ENCODE results near the gene STRA6.

STRA6 gene

GRCh38 chr15:74193299-74193718 is 9.3 kb downstream of the STRA6 start:
- H3K4me3 ChIP-seq (ENCODE audit: low read length, poor library complexity, severe bottlenecking), result no peak overlapping the region
- H3K4me1 ChIP-seq (ENCODE audit: insufficient read depth, low read length, poor library complexity, severe bottlenecking), result no peaks in the 10 kb centered on the region
- H3K27me3 ChIP-seq (ENCODE audit: insufficient read depth, low read length, poor library complexity, severe bottlenecking), result no peaks in the 10 kb centered on the region
- no peaks in the 10 kb centered on the region for H3F3A ChIP-seq (ENCODE audit: low read depth)
- TF ChIP-seq CTCF (conservative IDR thresholded peaks at IDR 0.05; ENCODE audit: low read length) (no peak), EZH2phosphoT487 (IDR thresholded peaks at IDR 0.05; ENCODE audit: borderline replicate concordance) (no peak)
- H3K9me3 ChIP-seq (ENCODE audit: insufficient read depth, low read depth, low read length), result no peaks in the 10 kb centered on the region
- no peak overlapping the region for H3K9ac ChIP-seq (ENCODE audit: low read depth, low read length, poor library complexity, severe bottlenecking)
- H4K20me1 ChIP-seq (ENCODE audit: insufficient read depth, low read length, poor library complexity, severe bottlenecking), result no peaks in the 10 kb centered on the region
- no peaks in the 10 kb centered on the region for H3K9me2 ChIP-seq (replicated peaks; ENCODE audit: low read depth, low read length)
- H2AFZ ChIP-seq (ENCODE audit: low read length), result no peak overlapping the region
- H3K36me3 ChIP-seq (ENCODE audit: insufficient read depth, low read length), result peaks cover 46% of the 10 kb centered on the region; the same call in 1 of the 2 replicates
- H3K4me2 ChIP-seq (ENCODE audit: low read depth, low read length, poor library complexity, severe bottlenecking), result no peak overlapping the region
- peaks cover 4% of the 10 kb centered on the region; the same call in 1 of the 2 replicates for H3K79me2 ChIP-seq (ENCODE audit: insufficient read depth, low read length)

- Histone ChIP-seq H3K36me3 (ENCODE audit: insufficient read depth, low read length) (peaks cover 46% of the 10 kb centered on the region; the same call in 1 of the 2 replicates), H3K4me1 (ENCODE audit: insufficient read depth, low read length, poor library complexity, severe bottlenecking) (no peaks in the 10 kb centered on the region), H3K9ac (ENCODE audit: low read depth, low read length, poor library complexity, severe bottlenecking) (no peak overlapping the region), H2AFZ (ENCODE audit: low read length) (no peak overlapping the region), H3K9me3 (ENCODE audit: insufficient read depth, low read depth, low read length) (no peaks in the 10 kb centered on the region), H3K4me3 (ENCODE audit: low read length, poor library complexity, severe bottlenecking) (no peak overlapping the region), H3K79me2 (ENCODE audit: insufficient read depth, low read length) (0 out of 2 replicates have a peak, but pooled peaks cover 4% of the 10 kb centered on the region), H3K4me2 (ENCODE audit: low read depth, low read length, poor library complexity, severe bottlenecking) (no peak overlapping the region), H3F3A (ENCODE audit: low read depth) (no peaks in the 10 kb centered on the region), H3K27me3 (ENCODE audit: insufficient read depth, low read length, poor library complexity, severe bottlenecking) (no peaks in the 10 kb centered on the region), H3K9me2 (replicated peaks; ENCODE audit: low read depth, low read length) (no peaks in the 10 kb centered on the region), H4K20me1 (ENCODE audit: insufficient read depth, low read length, poor library complexity, severe bottlenecking) (no peaks in the 10 kb centered on the region)
- no peak for TF ChIP-seq CTCF (conservative IDR thresholded peaks at IDR 0.05; ENCODE audit: low read length)
- TF ChIP-seq EZH2phosphoT487 (IDR thresholded peaks at IDR 0.05; ENCODE audit: borderline replicate concordance), result no peak
Observed at GRCh38 chr15:74192751-74193150, 9.8 kb downstream of the STRA6 start.

- no peaks in the 10 kb centered on the region for H3K27me3 ChIP-seq (ENCODE audit: insufficient read depth, low read length, poor library complexity, severe bottlenecking)
- H2AFZ ChIP-seq (ENCODE audit: low read length), result no peak overlapping the region
- H3K79me2 ChIP-seq (ENCODE audit: insufficient read depth, low read length), result no peaks in the 10 kb centered on the region
- H3K9me3 ChIP-seq (ENCODE audit: insufficient read depth, low read depth, low read length), result no peaks in the 10 kb centered on the region
- no peak overlapping the region for H3K4me3 ChIP-seq (ENCODE audit: low read length, poor library complexity, severe bottlenecking)
- H4K20me1 ChIP-seq (ENCODE audit: insufficient read depth, low read length, poor library complexity, severe bottlenecking), result no peaks in the 10 kb centered on the region
- TF ChIP-seq CTCF (conservative IDR thresholded peaks at IDR 0.05; ENCODE audit: low read length), result no peak
- TF ChIP-seq EZH2phosphoT487 (IDR thresholded peaks at IDR 0.05; ENCODE audit: borderline replicate concordance), result no peak
- no peak overlapping the region for H3K4me2 ChIP-seq (ENCODE audit: low read depth, low read length, poor library complexity, severe bottlenecking)
- H3K36me3 ChIP-seq (ENCODE audit: insufficient read depth, low read length), result peaks cover 37% of the 10 kb centered on the region; the same call in 1 of the 2 replicates
- H3K9ac ChIP-seq (ENCODE audit: low read depth, low read length, poor library complexity, severe bottlenecking), result no peak overlapping the region
- no peaks in the 10 kb centered on the region for H3K4me1 ChIP-seq (ENCODE audit: insufficient read depth, low read length, poor library complexity, severe bottlenecking)
- H3K9me2 ChIP-seq (replicated peaks; ENCODE audit: low read depth, low read length), result no peaks in the 10 kb centered on the region
- H3F3A ChIP-seq (ENCODE audit: low read depth), result no peaks in the 10 kb centered on the region
Observed at GRCh38 chr15:74191798-74192197, 10.8 kb downstream of the STRA6 start.
